Stimulated activated CD8-positive, alpha-beta memory T cell treated with anti-CD3 and anti-CD28 coated beads, Interleukin-15, amount 100 ng/mL, for 24 hours (primary cell): Measurements from ENCODE around the gene RIN1.
"Not testable (repeated sequence)": the region's sequence is repeated elsewhere in the genome, so short reads cannot be mapped to it uniquely, and the experiment has no call there.

Source experiments
- DNase-seq: peaks from one replicate; pipeline ENCODE4 v3.0.0-alpha.2; 2020; ENCODE audit warnings: low read depth

Gene RIN1

DNA sequence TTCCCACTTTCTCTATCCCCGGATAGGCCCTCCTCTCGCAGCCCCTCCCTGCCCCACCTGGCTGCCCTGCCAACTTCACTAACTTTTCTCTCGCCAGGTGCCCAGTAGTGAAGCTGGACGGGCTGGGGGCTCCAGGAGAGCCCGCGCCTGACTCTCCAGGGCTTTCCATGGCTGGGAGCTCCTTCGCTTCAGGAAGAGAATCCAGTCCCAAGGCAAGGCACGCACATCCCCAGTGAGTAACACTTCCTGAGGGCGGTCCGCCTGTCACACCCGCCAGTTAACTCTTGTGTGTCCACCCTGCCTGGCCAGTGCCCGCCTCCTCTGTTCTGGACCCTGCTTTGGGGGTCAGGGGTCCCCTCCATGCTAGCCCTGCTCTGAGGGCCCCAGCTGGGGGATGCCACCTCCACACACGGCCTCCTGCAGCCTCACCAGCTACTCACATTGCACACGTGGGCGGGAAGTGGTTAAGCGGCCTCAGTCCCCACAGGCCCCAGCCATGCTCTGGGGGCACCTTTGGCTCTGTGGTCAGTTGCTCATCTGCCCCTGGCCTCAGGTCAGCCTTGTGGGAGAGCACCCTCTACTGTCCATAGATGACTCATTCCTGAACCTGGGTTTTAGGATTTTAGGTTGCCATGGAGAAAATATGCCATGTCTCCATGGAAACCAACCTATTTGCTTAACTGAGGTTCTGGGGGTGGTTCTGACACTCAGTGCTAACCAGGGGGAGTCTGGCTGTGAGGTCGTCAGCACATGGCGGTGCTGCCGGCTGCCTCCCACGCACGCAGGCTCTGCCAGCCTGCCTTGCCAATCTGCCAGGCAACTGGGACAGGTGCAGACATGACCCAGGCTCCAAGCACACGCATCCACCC, at the start of gene RIN1:
Gene RIN1 (minus strand): TSS at position 201 of the 869 bp plus-strand sequence. CDS start 32 bp downstream, at position 169.
- no peak for DNase-seq

- DNase-seq: not testable (repeated sequence)
Measured at GRCh38 chr11:66384316-66384715, 48.1 kb upstream of the RIN1 start.

GRCh38 chr11:66380264-66380663, 44.0 kb upstream of the RIN1 start:
- DNase-seq: not testable (repeated sequence)

DNA sequence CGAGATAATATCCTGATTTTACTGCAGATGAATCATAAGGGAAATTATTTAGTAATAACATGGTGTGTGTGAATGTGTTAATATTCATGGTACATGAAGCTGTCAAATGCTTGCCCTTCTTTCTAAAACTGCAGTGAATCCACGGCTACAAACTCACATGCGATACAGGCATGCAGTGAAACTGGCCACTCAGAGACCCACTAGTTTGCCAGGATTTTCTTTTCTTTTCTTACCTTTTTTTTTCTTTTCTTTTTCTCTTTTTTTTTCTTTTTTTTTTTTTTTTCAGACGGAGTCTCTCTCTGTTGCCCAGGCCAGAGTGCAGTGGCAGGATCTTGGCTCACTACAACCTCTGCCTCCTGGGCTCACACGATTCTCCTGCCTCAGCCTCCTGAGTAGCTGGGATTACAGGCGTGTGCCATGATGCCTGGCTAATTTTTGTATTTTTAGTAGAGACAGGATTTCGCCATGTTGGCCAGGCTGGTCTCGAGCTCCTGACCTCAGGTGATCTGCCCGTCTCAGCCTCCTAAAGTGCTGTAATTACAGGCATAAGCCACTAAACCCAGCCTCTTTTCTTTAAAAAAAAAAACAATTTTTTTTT, 37.6 kb upstream of the RIN1 start:
- DNase-seq: not testable (repeated sequence)

DNA sequence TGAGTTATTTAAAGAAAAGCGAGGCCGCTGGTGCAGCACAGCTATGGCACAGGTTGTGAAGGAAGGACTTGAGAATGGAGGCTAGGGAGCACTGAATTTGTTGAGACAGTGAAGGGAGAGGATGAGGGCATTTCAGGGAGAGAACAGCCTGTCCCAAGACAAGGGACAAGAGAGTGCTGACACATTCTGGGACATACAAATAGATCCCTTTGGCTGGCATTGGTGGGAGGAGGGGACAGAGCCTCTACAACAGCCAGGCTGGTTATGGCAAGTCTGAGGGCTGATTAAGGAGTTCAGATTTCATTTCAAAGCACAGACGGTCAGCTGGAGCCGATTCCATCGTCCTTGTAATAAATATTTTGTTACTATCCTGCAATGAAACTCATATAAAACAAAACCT, 37.0 kb upstream of the RIN1 start:
- no peak for DNase-seq

- DNase-seq: peak; percentile 51
Measured at GRCh38 chr11:66371627-66372415, 35.6 kb upstream of the RIN1 start, which contains the start of gene SLC29A2. Gene SLC29A2 (minus strand): TSS chr11:66371760. CDS start chr11:66371591, 169 bp downstream.

GRCh38 chr11:66369073-66369894, 33.0 kb upstream of the RIN1 start:
- DNase-seq: no peak

- no peak for DNase-seq
Measured at GRCh38 chr11:66368484-66368883, 32.2 kb upstream of the RIN1 start.

- DNase-seq: no peak
Measured at GRCh38 chr11:66367561-66368312, 31.5 kb upstream of the RIN1 start.

- DNase-seq: no peak
Measured at GRCh38 chr11:66366844-66367477, 30.7 kb upstream of the RIN1 start.

DNA sequence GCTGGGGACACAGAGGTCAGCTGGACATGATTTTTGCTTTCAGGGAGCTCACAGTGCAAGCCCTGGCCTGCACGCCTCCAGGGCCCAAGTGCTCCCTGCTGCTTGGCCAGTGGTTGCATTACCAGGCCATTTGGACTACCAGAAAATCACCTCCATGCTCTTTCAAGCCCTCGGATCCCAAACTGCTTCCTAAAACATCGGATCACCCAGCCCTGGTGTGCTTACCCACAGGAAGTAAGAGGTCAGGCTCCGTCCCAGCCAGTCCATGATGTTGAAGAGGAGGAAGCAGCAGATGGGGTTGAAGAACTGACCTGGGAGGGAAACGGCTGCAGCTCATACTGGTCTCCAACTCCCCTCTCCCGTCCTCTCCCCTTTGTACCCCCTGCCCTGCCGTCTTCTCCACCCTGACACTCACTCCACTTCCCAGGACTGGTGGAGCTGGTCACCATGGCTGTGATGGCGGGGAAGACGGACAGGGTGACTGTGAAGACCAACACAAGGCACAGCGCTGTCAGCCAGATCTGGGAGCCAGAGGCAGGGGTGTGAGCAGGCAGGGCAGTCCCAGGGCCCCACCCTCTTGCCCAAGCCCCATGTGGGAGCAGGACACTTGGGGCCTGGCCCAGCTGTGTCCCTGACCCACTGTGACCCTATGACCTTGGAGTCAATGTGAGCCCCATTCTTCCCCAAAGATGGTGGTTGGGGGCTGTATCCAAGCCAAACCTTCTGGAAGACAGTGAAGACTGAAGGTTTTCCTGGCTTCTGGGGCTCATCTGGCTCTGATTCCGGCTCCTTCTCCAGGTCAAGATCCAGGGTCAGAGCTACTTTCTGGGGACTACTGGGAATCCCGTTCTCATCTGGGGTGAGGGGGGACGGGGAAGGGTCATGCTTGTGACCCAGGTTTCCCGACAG, 29.7 kb upstream of the RIN1 start:
- DNase-seq: no peak

DNA sequence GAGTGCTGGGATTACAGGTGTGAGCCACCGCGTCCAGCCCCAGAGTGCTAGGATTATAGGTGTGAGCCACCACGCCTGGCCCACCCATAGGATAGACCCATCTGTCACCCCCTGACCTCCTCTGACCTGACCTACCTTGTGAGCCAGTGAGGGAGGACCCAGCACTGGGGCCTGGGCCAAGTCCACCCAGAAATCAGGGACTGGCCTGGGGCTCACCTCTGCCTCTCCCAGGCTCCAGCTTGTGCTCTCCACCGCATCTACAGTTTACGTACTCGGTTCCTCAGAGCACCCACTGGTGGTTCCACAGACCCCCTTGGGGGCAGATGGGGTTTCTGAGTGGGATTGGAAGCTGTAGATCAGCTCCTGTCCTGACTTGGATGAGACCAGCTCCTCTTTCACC, 28.9 kb upstream of the RIN1 start:
- DNase-seq: no peak

DNA sequence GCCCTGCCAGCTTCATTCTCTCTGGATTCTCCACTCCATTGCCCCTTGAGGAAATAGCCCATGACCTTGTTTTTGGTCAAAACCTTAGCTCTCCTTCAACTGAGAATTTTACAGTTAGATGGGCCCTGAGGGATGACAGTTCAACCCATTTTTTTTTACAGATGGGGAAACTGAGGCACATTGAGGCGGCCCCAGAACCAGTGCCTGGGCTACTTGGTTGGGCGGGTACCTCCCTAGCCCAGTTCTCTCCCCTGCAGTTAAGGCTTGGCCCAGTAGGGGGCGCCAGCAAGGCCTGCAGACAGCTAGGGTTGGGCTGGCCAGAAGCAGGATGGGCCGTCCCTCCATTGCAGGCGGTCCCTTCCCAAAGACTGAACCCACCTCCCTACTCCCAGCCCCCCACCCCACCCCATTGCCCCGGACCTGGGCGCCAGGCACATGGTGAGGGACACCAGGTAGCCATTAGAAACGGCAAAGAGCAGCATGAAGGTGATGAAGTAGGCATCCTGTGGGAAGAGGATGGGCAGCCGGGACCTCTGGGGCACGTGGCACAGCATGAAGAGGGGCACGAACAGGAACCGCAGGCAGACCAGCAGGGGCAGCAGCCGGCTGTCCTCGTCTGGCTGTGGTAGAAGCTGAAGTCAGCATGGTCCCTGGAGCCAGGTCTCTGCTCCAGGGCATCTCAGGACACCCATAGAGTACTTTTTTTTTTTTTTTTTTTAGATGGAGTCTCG, 27.7 kb upstream of the RIN1 start:
- DNase-seq: peak; percentile 72

DNA sequence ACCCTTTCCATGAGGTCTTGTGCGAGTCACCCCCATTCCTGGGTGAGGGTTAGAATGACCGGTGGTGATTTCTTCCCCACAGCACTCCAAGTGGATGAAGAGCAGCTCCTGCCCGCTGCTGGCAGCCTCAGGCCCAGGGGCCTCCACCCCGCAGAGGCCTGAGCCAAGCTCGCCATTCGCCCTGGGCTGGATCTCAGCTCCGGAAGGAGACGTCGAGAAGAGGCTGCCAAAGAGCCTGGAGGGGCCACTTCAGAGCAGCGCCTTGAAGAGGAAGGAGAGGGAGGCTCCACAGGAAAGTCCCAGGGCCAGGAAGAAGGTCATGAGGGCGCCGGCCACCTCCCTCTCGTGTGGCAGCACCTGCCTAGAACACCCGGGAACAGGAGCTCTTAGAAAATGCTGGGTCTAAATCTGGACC, 27.0 kb upstream of the RIN1 start:
- no peak for DNase-seq

GRCh38 chr11:66362481-66363147, 26.4 kb upstream of the RIN1 start:
- DNase-seq: no peak

- DNase-seq: no peak
Measured at GRCh38 chr11:66361502-66361941, 25.3 kb upstream of the RIN1 start.

DNA sequence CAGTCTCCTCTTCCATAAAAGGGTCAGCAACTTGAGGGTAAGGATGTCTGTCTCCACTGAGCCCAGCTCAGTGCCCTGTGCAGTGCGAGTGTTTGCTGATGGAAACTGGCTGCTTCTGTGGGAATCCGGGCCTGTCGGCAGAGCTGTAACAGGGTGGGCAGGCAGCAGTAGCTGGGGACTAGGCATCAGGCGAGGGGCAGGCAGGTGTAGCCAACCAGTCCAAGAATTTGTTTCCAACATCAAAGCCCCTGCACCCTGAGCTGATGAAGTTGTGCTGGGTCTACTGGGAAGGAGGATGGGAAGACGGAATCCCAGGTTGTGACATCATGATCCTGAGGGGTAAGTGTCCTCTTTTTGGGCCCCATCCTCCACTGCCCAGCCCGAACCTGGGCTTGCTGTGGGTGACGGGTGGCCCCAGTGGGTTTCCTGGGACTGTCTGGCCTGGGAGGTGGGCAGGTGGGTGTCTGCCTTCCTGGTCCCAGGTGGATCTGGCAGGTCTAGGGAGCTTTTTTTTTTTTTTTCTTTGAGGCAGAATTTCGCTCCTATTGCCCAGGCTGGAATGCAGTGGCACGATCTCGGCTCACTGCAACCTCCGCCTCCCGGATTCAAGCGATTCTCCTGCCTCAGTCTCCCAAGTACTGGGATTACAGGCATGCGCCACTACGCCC, 24.3 kb upstream of the RIN1 start:
- no peak for DNase-seq
